ENCODE results near the gene EMX1. TPM values are rescaled to one million over a fixed set of nuclear protein-coding genes. Genes with fewer than 3 reads are reported as not detected.

The EMX1 gene
- total and polyA plus RNA-seq, 3 donors from 2014 or later, result 4.5 to 13.2 (median 11.3) TPM

DNA sequence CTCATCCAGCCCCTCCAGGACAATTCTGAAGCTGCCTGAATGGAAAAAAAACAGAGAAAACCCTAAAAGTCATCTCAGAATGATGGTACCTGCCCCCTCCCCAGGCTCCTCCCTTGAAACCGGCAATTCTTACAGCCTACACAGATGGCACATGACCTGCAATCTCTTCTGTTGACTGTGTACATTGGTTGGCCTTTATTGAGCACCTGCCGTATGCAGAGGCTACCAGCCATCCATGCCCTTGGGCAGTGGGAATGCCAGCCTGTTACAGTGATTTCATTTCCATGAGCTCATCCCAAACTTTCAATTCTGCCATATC is 57.1 kb downstream of the EMX1 start:
- Histone ChIP-seq H3K36me3 (ENCODE audit: low read depth, missing control alignments) (no peaks in the 10 kb centered on the region), H3K4me3 (no peak overlapping the region), H3K4me1 (no peaks in the 10 kb centered on the region), H3K27ac (no peak overlapping the region), H3K27me3 (no peaks in the 10 kb centered on the region), H3K9me3 (no peaks in the 10 kb centered on the region)
- intact Hi-C loops (cut with DNase I; ENCODE audit: low total_unique reads), result no loop called here
- TF ChIP-seq POLR2A (IDR thresholded peaks at IDR 0.05), result no peak
- TF ChIP-seq, protein P1, sequence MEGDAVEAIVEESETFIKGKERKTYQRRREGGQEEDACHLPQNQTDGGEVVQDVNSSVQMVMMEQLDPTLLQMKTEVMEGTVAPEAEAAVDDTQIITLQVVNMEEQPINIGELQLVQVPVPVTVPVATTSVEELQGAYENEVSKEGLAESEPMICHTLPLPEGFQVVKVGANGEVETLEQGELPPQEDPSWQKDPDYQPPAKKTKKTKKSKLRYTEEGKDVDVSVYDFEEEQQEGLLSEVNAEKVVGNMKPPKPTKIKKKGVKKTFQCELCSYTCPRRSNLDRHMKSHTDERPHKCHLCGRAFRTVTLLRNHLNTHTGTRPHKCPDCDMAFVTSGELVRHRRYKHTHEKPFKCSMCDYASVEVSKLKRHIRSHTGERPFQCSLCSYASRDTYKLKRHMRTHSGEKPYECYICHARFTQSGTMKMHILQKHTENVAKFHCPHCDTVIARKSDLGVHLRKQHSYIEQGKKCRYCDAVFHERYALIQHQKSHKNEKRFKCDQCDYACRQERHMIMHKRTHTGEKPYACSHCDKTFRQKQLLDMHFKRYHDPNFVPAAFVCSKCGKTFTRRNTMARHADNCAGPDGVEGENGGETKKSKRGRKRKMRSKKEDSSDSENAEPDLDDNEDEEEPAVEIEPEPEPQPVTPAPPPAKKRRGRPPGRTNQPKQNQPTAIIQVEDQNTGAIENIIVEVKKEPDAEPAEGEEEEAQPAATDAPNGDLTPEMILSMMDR (IDR thresholded peaks at IDR 0.05), result no peak
- 81 to 93% methylated on average over 2 of the region's 2 CpGs for WGBS, 2 donors
- no peak for DNase-seq

DNA sequence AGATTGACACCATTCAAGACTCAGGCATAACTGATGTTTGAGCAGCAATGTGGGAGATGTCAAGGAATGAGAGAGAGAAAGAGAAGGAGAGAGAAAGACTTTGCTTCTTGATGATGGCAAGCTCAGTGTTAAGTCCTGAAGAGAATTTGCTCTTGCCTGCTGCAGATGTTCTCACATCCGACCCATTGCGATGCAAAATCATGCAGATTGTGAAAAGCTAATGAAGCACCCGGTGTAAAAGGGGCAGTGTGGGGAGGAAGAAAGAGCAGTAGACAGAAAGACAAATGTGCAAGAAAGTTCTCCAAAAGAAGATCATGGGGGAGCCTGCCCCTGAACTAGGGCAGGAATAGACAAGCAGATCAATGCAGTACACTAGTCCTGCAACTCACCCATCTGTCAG is 57.7 kb downstream of the EMX1 start:
- H3K36me3 ChIP-seq (ENCODE audit: low read depth, missing control alignments), result no peaks in the 10 kb centered on the region
- no peak overlapping the region for H3K27ac ChIP-seq
- no peaks in the 10 kb centered on the region for H3K9me3 ChIP-seq
- H3K27me3 ChIP-seq, result no peaks in the 10 kb centered on the region
- H3K4me3 ChIP-seq, result no peak overlapping the region
- H3K4me1 ChIP-seq, result no peaks in the 10 kb centered on the region
- no peak for DNase-seq
- intact Hi-C loops (cut with DNase I; ENCODE audit: low total_unique reads), result no loop called here
- no peak for TF ChIP-seq POLR2A (IDR thresholded peaks at IDR 0.05)
- TF ChIP-seq, protein P1 (IDR thresholded peaks at IDR 0.05), result no peak
- WGBS, 2 donors, result 68 to 71% methylated on average over 3 of the region's 3 CpGs

GRCh38 chr2:72979896-72980295 is 62.6 kb downstream of the EMX1 start:
- intact Hi-C loops (cut with DNase I; ENCODE audit: low total_unique reads), result no loop called here
- Histone ChIP-seq H3K27me3 (no peaks in the 10 kb centered on the region), H3K27ac (no peak overlapping the region), H3K4me3 (no peak overlapping the region), H3K9me3 (no peaks in the 10 kb centered on the region), H3K36me3 (ENCODE audit: low read depth, missing control alignments) (no peaks in the 10 kb centered on the region), H3K4me1 (peaks cover 14% of the 10 kb centered on the region)
- 59 to 66% methylated on average over 3 of the region's 3 CpGs for WGBS, 2 donors
- no peak for DNase-seq
- TF ChIP-seq, protein P1 (IDR thresholded peaks at IDR 0.05), result no peak
- no peak for TF ChIP-seq POLR2A (IDR thresholded peaks at IDR 0.05)

GRCh38 chr2:72980535-72981217 is 63.4 kb downstream of the EMX1 start:
- intact Hi-C loops (cut with DNase I; ENCODE audit: low total_unique reads), result no loop called here
- no peaks in the 10 kb centered on the region for H3K36me3 ChIP-seq (ENCODE audit: low read depth, missing control alignments)
- peaks cover 19% of the 10 kb centered on the region for H3K4me1 ChIP-seq
- H3K4me3 ChIP-seq, result no peak overlapping the region
- H3K9me3 ChIP-seq, result no peaks in the 10 kb centered on the region
- TF ChIP-seq, protein P1 (IDR thresholded peaks at IDR 0.05), result no peak
- no peak for TF ChIP-seq POLR2A (IDR thresholded peaks at IDR 0.05)
- DNase-seq, result no peak
- no peaks in the 10 kb centered on the region for H3K27me3 ChIP-seq
- 91 to 94% methylated on average over 11 of the region's 11 CpGs for WGBS, 2 donors
- H3K27ac ChIP-seq, result no peak overlapping the region

DNA sequence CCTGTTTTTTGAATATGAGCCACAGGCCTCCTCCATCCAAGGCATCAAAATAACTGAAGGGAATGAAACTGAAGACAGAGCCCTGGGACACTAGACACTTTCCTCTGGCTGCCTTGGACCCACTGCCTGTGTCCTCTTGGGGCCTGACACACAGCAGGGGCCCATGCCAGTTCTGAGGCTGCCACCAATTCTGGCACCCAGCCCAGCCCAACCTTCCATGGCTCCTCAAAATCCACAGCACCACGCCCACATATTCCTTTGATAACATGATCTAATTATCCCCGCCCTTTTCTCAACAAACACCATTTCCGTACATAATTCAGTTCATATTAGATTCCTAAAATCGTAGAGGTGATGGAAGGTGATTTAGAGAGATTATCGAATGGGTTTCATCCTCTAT is 64.2 kb downstream of the EMX1 start:
- Histone ChIP-seq H3K4me3 (no peak overlapping the region), H3K27me3 (no peaks in the 10 kb centered on the region), H3K9me3 (no peaks in the 10 kb centered on the region), H3K27ac (no peak overlapping the region), H3K4me1 (peaks cover 19% of the 10 kb centered on the region), H3K36me3 (ENCODE audit: low read depth, missing control alignments) (no peaks in the 10 kb centered on the region)
- WGBS, 2 donors, result 89 to 93% methylated on average over 5 of the region's 5 CpGs
- TF ChIP-seq, protein P1 (IDR thresholded peaks at IDR 0.05), result no peak
- TF ChIP-seq POLR2A (IDR thresholded peaks at IDR 0.05), result no peak
- intact Hi-C loops (cut with DNase I; ENCODE audit: low total_unique reads), result no loop called here
- DNase-seq, result no peak

Data from testis (tissue), 3 donors.